GM19099 (cell line): ENCODE data around the gene FAM184A.

Experiments
- POLR2A ChIP-seq: IDR thresholded peaks from 3 replicates; pipeline ENCODE4 v1.6.1; 2011; ENCODE audit warnings: low read depth; ENCODE audit not compliant: insufficient read length; ENCODE audit errors: extremely low read depth

Gene FAM184A

DNA sequence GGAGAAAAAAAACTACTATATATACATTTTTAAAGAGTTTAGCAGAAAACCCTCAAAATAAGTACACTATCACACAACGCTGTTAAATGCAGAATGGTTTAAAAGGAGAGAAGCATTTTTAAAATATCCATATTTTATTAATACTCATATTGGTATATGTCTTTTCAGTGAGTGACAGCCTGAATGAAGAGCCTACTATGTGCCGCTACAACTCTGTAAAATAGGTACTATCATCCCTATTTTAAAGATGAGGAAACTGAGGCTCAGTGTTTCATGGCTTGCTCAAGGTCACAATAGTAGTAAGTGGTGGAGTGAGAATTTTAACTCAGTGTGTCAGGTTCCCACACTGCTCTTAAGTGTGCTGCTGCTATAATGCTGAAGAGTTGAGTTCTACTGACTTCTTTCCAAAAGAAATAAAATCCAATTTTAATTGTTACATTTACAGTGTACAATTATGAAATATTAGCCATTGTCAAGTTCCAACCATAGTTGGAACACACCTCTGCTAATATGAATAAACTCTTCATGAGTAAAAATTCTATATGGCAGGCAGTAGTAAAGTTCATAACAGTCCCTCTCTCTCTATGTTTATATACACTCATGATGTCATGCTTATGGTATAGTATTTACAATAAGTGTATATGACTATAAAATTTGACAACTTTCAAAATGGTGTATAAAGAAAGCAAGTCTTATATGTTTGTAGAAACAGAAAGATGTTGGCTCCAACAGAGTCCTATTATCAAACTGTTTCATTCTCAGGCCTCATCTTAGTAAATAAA is 3.1 kb downstream of the FAM184A start:
- no peak for TF ChIP-seq POLR2A

DNA sequence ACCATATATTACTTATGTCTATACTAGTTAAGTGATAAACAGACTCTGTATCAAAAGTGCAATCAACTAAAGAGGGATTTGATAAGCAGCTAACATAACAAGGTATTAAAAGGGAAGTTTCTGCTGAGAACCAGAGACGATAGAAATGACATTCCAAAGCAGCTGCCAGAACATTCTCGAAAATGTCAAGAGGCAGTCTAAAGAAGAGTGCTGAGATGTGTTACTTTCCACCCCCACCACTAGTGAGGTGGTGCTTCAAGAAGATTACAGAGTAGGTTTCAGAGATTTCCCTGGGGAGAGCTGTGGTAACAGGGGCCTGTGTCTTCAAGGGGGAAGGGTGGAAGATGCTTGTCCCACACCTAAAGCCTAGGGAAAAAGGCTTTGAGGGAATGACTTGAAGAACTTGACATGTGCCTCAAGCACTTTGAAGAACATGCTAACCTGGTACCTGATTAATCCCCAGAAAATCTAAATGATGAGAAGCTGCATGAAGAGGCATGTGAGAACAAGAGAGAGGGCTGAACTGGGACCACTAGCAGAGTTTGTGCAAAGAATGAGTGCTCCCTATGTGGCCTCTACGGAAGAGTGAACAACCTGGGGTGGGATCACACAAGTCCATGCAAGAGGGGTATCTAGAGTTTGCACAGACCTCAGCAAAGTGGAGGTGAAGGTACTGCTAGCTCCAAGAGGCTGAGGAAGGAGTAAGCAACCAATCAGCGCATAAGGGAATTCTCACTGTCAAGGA is 5.0 kb downstream of the FAM184A start:
- TF ChIP-seq POLR2A: no peak

DNA sequence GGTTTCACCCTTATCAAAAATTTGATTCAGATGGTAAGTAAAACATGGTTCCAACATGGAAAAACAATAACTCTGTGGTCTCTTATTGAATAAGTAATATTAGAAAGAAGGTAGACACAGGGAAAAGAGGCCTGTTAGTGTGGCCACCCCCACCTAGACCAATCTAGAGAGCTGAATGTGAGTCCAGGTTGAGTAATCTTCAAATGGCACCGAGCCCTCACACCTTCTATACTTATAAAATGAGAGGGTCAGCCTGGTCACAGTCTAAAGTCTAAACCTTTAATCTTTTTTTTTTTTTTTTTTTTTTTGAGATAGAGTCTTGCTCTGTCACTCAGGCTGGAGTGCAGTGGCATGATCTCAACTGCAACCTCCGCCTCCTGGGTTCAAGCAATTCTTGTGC is 6.9 kb downstream of the FAM184A start:
- no peak for TF ChIP-seq POLR2A

- no peak for TF ChIP-seq POLR2A
Observed at GRCh38 chr6:119067091-119067490, 11.4 kb downstream of the FAM184A start.

DNA sequence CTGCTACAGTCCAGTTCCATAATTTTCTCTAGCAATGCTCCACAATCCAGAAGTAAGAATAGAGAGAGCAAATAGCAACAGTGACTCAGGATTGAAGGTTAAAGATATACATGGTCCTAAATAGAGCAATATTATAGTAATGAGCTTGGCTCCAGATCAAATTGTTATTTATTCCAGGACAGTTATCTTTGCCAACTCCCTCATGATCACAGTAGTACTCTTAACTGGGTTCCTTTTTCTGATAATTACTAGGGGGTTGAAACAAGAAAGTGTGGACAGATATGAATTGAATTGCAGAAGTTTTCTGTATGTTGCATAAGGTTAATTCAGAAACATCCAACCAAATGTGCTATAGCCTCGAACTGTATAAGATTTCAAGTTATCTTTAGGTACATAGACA is 11.9 kb downstream of the FAM184A start:
- no peak for TF ChIP-seq POLR2A

DNA sequence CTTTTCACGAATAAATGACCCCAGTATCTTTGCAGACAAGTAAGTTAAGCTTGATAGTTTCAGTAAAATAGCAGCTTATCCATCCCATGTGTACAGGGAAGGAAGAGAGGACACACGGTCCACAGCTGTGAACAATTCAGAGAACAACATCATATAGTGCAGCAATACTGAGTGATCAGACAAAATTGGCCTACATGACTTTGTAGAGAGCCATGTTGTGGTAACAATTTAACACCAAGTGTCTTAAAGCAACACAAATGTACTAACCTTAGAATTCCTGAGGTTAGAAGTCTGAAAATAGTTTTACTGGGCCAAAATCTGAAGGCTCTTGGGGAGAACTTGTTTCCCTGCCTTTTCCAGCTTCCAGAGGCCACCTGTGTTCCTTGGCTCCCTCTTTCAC is 12.5 kb downstream of the FAM184A start:
- no peak for TF ChIP-seq POLR2A

GRCh38 chr6:119065382-119065781 is 13.1 kb downstream of the FAM184A start:
- peak; percentile 16 for TF ChIP-seq POLR2A

- TF ChIP-seq POLR2A: no peak
Observed at GRCh38 chr6:119063491-119063890, 15.0 kb downstream of the FAM184A start.

GRCh38 chr6:119061215-119061614 is 17.2 kb downstream of the FAM184A start:
- TF ChIP-seq POLR2A: no peak

DNA sequence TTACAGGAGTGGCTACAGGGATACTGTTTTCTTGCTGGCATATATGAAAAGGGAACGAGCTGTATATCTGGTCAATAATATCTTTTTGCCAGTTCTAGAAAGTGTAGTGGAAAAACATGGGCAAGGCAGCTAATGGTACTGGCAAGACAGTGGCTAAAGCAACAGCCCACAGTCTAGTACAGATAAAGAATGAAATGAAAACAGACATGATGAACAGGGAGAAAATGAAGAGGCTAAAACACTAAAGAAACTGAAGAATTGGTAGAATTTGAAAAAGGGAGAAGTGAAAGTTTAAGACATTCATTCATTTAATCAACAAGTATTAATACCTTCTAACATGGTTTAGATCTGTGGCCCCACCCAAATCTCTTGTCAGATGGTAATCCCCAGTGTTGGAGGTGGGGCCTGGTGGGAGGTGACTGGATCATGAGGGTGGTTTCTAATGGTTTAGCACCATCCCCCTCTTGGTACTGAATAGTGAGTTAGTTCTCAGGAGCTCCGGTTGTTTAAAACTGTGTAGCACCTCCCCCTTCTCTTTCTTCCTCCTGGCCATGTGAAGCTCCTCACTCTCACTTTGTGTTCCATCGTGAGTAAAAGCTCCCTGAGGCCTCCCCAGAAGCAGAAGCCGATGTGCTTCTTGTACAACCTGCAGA is 18.1 kb downstream of the FAM184A start:
- TF ChIP-seq POLR2A: no peak

DNA sequence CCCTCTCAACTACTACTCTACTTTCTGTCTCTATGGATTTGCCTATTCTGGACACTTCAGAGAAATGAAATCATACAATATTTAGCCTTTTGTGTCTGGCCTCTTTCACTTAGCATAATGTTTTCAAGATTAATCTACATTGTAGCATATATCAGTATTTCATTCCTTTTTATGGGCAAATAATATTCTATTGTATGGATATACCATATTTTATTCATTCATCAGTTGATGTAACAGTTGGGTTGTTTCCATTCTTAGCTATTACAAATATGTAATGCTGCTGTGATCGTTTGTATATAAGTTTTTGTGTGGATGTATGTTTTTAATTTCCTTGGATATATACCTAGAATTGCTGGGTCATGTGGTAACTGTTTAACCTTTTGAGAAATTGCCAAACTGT is 23.4 kb downstream of the FAM184A start:
- TF ChIP-seq POLR2A: no peak

- TF ChIP-seq POLR2A: no peak
Observed at GRCh38 chr6:119052987-119053386, 25.5 kb downstream of the FAM184A start.

DNA sequence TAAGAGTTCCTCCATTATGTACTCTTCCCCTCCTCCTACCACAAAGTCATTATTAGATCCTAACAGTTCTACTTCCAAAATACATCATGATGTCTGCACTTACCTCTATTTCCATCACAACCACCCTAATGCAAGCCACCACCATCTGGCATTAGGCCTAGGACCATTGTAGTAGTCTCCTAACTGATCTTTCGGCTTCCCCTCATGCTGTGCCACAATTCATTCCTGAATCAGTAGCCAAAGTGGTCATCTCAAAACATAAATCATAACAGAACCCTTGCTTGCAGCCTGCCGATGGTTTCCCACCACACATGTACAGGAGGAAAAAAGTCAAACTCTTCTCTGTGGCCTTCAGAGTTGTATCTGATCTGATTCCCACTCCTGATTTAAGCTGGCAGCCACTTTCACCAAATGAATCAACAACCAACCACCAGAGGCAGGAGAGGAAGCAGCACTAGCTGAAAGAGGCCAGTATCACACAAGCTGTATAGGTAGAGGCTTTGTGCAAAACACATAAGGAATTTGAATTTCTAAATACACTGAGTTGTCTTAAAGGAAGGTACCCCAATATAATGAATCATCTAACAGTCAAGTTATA is 26.1 kb downstream of the FAM184A start:
- no peak for TF ChIP-seq POLR2A

DNA sequence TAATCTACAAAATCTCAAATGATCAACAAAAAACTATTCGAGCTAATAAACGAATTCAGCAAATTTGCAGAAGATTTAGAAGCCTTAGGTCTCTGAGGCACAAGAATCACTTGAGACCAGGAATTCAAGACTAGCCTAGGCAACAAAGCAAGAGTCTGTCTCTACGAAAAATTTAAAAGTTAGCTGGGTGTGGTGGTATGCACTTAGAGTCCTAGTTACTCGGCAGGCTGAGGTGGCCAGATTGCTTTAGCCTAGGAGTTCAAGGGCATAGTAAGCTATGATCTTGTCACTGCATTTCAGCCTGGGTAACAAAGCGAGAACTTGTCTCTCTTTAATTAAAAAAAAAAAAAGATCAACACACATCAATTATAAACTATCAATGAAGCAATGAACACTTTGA is 34.2 kb downstream of the FAM184A start:
- TF ChIP-seq POLR2A: no peak

DNA sequence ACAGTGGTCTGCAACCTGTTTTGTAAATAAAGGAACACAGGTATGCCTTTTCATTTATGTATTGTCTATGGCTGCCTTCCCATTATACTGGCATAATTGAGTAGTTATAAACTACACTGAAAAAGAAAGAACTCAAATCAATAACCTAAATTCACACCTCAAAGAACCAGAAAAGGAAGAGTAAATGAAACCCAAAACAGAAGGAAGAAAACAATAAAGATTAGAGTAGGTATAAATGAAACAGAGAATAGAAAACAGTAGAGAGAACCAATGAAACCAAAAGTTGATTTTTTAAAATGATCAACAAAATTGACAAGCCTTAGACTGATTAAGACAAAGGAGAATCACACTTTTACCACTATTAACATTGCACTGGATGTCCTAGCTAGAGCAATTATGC is 34.7 kb downstream of the FAM184A start:
- no peak for TF ChIP-seq POLR2A

- TF ChIP-seq POLR2A: no peak
Observed at GRCh38 chr6:119043265-119043664, 35.2 kb downstream of the FAM184A start.

DNA sequence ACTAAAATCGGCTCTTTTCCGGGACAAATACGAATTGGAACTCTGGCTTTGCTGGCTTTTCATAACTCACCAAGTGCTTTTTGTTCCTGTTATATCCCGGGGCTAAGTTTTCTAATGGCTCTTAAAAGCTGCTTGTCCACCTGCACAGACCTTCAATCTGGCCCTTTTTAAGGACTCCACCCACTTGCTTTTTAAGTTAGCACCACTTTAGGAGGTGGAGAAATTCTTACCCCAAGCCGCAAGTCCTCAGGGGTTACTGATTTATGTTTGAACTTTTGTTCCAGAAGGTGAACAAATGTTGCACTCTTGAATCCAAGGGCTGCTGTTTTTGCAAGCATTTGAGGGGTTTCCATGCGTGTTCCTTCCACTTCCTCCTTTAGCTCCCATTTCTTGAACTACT is 37.8 kb downstream of the FAM184A start:
- no peak for TF ChIP-seq POLR2A
